Subcutaneous adipose tissue (tissue), 4 donors: ENCODE data around the gene LBHD1. TPM values are rescaled to one million over a fixed set of nuclear protein-coding genes. Genes with fewer than 3 reads are reported as not detected.

Experiments used
- CTCF ChIP-seq: fragments of 450-650 bp; IDR thresholded peaks from one replicate; pipeline ENCODE4 v1.5.1; 2016; ENCODE audit warnings: low read depth, mild to moderate bottlenecking, control low read depth, antibody characterized with exemption, moderate library complexity
- total RNA-seq, 4 donors: library from RNA; depleted of rRNA; stranded (reverse); fragments of >200 nt; gene quantifications; one replicate each; pipeline ENCODE4 v1.1.0, GENCODE V29; 2016

LBHD1 gene
- total RNA-seq, 4 donors from 2014 or later = 3.8 to 10.6 (median 5.5) TPM

GRCh38 chr11:62665599-62666258, 6.3 kb downstream of the LBHD1 start:
- TF ChIP-seq CTCF = no peak

- no peak for TF ChIP-seq CTCF
These were observed 6.9 kb downstream of the LBHD1 start, which contains the start of the genes C11orf98 and CSKMT for GRCh38 chr11:62665075-62665598. Gene C11orf98, minus strand, starts transcription at chr11:62665210. Its CDS starts 41 bp downstream, at chr11:62665169. Gene CSKMT, plus strand, starts transcription at chr11:62665312. Its CDS starts 568 bp downstream, at chr11:62665880.

- TF ChIP-seq CTCF = no peak
These were observed 7.5 kb downstream of the LBHD1 start for GRCh38 chr11:62664405-62665074.

GRCh38 chr11:62656796-62657429, 15.2 kb downstream of the LBHD1 start:
- TF ChIP-seq CTCF = no peak

- TF ChIP-seq CTCF = no peak
These were observed 17.8 kb downstream of the LBHD1 start for GRCh38 chr11:62654297-62654696.

- TF ChIP-seq CTCF = no peak
These were observed 19.7 kb downstream of the LBHD1 start for GRCh38 chr11:62652161-62653006.
